H7 (cell line): Measurements from ENCODE around the gene CACNG4. TPM values are rescaled to one million over a fixed set of nuclear protein-coding genes. Genes with fewer than 3 reads are reported as not detected.

Experiments
- DNase-seq: peaks from one replicate; pipeline ENCODE4 v3.0.0; 2012
- H3K27me3 ChIP-seq: 2 replicates; pipeline ENCODE4 v1.6.0; 2011; ENCODE audit warnings: mild to moderate bottlenecking, low read length; ENCODE audit not compliant: control insufficient read depth, insufficient read depth
- H3K36me3 ChIP-seq: replicated peaks from 2 replicates; pipeline ENCODE4 v1.5.1; 2011; ENCODE audit warnings: low read length; ENCODE audit not compliant: control insufficient read depth, insufficient read depth
- H3K4me3 ChIP-seq: 2 replicates; pipeline ENCODE4 v1.5.1; 2011; ENCODE audit warnings: low read depth, mild to moderate bottlenecking, control low read depth, low read length, moderate library complexity; ENCODE audit not compliant: insufficient read depth
- total RNA-seq: library from RNA; depleted of rRNA; stranded (reverse); fragments of >200 nt; shearing (Covaris generic); gene quantifications from 2 replicates; pipeline ENCODE4 v1.2.3, GENCODE V29; 2014

Gene CACNG4
- total RNA-seq, 1 experiment from 2014 or later = 1.1 TPM

DNA sequence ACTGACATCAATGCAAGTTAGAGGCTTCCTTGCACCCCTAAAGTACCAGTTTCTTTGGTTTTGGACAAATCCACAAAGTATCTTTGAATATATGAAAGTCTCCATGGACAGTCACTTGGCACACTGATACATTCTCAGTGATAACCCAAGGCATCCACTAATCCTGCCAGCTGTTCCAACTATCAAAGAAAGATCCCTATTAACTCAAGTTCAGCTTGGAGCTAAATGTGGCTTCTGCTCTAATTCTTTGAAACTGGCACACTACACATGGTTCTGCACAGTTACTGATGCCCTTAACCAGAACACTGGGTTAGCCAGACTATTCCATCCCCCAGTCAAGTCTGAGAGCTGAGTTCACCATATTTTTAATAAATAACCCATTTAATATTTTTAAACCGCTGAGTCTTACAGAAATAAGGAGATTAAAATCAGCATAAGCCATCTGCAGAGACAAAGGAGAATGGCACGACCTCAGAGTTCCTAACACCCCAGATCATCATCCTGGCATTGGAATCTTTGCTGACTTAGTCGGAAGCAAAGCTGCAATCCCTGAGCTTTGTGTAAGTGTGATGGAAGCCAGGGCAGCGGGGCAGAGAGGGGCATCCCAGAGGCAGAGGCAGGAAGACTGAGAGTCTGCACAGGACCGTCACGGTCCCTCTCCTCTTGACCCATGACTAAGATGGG is 86.1 kb downstream of the CACNG4 start:
- DNase-seq = peak; percentile 7
- Histone ChIP-seq H3K36me3 (no peaks in the 10 kb centered on the region), H3K4me3 (no peak overlapping the region), H3K27me3 (no peaks in the 10 kb centered on the region)

DNA sequence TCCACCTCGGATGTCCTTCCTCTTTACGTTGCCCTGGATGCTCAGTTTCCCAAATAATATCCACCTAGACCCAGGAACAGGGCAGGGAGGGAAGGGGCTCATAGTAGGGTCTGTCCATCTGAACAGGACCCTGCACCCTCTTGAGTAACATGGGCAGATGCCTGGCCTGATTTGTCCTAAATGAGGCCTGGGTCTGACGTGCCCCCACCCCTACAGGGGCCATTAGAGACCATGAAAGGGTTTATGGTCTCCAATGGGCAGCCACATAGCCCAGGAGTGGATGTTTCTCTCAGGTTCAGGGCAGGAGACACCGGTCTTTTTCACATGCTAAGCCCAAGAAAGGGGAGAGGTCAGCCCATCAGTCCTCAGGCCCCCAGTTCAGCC is 86.6 kb downstream of the CACNG4 start:
- Histone ChIP-seq H3K36me3 (no peaks in the 10 kb centered on the region), H3K27me3 (no peaks in the 10 kb centered on the region), H3K4me3 (no peak overlapping the region)
- DNase-seq = no peak

DNA sequence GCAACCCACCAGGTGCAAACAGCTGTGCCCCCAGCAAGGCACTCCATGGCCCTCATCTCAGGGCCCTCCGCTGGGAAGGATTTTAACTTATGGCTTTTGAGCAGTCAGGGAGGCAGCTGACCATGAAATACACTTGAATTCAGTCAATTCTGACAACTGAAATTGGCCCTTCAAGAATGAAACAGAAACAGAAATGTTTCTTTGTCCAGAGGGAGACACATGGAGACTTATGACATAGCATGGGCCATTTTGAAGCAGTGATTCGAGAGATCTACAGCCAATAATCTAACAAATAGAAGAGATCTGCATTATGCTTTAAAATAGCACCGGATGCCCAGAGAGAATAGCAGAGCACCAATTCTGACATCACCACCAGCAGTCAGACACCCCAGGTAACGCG is 87.3 kb downstream of the CACNG4 start:
- Histone ChIP-seq H3K36me3 (no peaks in the 10 kb centered on the region), H3K4me3 (no peak overlapping the region), H3K27me3 (no peaks in the 10 kb centered on the region)
- DNase-seq = no peak

DNA sequence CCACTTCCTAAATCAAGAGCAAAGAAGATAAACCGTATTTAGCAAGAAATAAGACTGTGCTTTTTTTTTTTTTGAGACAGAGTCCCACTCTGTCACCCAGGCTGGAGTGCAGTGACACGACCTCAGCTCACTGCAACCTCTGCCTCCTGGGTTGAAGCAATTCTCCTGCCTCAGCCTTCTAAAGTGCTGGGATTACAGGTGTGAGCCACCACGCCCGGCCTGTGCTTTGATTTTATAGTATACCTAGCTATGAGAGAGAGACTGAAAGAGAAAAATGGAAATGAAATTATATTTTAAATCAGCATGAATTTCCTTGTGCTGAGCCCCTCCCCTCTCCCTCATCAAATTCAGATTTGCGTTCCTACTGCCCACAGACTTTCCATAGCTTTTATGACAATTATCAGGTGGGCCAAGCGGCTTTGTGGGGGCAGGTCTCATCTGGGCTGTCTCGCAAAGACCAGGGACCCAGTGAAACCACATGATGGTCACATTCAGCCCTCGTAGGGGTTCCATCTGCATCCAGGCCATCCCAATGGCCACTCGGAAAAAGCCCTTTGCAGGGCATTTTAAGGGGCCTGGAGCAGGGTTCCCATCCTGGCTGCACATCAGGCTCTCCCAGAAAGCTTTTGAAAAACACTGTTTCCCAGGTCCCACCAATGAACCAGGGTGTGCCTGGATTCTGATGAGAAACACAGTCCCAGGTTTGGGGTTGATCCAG is 88.4 kb downstream of the CACNG4 start:
- Histone ChIP-seq H3K27me3 (no peaks in the 10 kb centered on the region), H3K4me3 (no peak overlapping the region), H3K36me3 (no peaks in the 10 kb centered on the region)
- no peak for DNase-seq

DNA sequence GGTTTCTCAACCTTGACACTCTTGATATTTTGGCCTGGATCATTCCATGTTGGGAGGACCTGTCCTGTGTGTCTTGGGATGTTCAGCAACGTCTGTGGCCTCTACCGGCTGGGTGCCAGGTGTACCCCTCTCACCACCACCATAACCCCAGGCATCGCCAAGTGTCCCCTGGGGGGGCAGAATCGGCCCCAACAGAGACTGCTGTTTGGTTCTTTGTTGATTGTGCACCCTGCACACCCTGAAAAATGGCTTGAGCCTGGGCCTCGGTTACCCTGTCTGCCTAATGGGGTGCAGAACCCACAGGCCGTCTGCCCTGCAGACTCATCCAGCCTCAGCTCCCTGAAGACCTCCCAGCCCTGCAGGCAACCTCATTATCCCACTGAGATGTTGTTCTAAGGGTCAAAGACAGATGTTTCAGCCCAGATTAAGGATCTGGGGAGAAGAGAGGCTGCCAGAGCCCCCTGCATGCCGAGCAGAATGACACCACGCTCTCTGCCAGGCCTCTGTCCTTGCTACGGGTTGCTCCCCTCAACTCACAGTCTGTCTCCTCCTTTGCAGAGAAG is 89.0 kb downstream of the CACNG4 start:
- no peaks in the 10 kb centered on the region for H3K27me3 ChIP-seq
- DNase-seq = no peak
- H3K4me3 ChIP-seq = no peak overlapping the region
- H3K36me3 ChIP-seq = no peaks in the 10 kb centered on the region

DNA sequence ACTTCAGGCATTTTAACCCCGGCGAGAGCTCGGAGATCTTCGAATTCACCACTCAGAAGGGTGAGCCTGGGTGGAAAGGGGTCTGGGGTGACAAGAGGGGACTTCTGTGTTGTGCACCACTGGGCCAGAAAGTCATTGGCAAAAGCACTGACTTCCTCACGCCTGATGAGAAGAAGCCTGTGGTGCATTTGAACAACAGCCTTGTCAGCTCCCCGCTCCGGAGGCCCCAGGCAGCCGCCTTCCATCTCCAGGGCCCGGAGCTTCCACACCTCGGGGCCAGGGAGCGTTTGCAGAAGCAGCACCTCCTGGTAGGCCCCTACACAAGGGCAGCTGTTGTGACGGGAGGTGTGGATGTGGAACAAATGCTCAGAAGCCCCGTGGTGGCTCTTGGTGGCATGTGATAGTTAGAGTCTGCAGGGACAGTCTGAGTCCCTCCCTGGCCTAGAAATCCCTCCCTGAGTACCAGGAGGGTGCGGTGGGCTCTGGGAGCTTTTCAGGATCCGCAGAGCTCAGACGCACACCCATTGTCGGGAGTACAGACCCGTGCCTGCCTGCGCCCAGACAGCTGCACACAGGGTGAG is 89.6 kb downstream of the CACNG4 start:
- no peak for DNase-seq
- Histone ChIP-seq H3K27me3 (no peaks in the 10 kb centered on the region), H3K36me3 (no peaks in the 10 kb centered on the region), H3K4me3 (no peak overlapping the region)

DNA sequence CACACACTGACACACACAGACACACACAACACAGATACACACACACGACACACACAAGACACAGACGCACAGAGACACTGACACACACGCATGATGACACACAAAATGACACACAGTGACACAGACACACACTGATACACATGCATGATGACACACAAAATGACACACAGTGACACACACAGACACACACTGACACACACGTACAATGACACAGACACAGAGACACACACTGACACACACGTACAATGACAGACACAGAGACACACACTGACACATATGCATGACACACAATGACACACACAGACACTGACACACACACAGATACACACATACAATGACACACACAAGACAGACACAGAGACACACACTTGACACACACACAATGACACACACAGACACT is 90.1 kb downstream of the CACNG4 start:
- Histone ChIP-seq H3K36me3 (no peaks in the 10 kb centered on the region), H3K4me3 (no peak overlapping the region), H3K27me3 (no peaks in the 10 kb centered on the region)
- DNase-seq = no peak

DNA sequence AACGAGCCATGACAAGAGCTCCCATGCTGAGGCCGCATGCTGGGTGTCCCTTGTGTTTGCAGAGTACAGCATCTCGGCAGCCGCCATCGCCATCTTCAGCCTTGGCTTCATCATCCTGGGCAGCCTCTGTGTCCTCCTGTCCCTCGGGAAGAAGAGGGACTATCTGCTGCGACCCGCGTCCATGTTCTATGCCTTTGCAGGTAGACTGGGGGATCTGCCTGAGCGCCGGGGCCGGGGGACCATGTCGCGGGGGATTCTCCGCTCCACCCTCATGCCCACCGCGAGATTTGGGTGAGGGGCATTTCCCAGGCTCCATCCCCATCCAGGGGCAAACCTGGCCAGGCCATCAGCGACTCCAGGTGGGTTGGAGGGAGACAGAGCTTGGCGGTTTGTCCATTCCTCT is 90.5 kb downstream of the CACNG4 start:
- DNase-seq = no peak
- no peaks in the 10 kb centered on the region for H3K27me3 ChIP-seq
- no peaks in the 10 kb centered on the region for H3K36me3 ChIP-seq
- no peak overlapping the region for H3K4me3 ChIP-seq

DNA sequence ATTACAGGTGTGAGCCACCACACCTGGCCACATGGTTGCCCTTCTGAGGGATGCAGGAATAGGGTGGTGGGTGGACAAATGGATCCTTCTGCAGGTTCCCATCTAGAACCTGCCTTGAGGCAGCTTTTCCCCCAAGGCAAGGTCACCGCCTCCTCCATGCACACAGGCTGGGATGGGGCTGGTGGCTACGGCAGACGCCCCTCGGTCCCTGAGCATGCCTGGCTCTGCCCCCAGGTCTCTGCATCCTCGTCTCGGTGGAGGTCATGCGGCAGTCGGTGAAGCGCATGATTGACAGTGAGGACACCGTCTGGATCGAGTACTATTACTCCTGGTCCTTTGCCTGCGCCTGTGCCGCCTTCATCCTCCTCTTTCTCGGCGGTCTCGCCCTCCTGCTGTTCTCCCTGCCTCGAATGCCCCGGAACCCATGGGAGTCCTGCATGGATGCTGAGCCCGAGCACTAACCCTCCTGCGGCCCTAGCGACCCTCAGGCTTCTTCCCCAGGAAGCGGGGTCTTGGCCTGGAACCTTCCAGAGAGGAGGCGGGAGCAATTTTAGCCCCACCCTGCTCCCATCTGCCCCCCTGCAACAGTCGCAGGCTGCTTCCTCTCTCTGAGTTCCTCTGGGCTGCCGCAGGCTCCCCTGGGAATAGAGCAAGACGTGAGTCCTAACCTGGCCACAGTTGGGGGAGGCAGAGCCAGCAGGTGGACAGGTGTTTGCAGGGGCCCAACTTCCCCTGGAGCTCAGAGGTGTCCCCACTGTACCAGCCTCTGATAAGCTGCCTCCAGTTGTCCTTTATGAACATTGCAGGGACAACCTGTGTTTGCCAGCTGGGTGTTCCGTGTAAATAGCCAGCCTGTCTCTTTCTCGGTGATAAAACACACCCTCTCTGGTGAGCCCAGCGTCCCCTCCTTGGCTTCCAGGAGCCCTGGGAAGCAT is 91.6 kb downstream of the CACNG4 start:
- Histone ChIP-seq H3K4me3 (no peak overlapping the region), H3K36me3 (no peaks in the 10 kb centered on the region), H3K27me3 (no peaks in the 10 kb centered on the region)
- peak; percentile 51 for DNase-seq

DNA sequence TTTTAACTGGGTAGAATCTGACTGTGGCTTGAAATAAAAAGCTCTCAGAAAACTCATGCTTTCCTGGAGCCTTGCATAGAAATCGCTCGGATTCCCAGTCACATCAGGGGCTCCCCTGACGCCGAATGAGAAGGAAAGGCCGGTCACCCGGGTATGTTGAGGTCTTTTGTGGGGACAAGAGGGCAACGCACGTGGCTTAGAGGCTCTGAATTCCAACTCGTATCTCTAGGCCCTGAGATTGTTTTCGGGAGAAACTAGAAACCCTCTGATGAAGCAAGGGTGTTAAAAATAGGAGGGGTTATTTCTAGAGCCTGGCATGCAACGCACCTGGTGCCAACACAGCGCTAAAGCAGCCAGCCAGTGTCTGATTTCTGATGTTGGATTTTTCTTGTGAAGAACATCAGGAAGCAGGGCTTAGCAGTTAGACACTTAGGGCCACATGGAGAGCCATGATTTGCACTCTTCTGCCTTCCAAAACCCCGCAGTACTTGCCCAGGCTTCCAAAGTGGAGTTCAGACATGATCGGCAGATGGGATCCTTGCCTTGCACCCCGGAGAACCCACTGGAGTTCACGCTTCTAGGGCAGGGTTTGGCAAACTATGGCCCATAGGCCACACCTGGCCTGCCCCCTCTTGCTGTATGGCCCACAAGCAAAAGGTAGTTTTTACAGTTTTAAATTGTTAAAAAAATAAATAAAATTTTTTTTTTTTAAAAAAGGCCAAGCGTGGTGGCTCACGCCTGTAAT is 92.4 kb downstream of the CACNG4 start:
- no peak for DNase-seq
- Histone ChIP-seq H3K4me3 (no peak overlapping the region), H3K27me3 (no peaks in the 10 kb centered on the region), H3K36me3 (no peaks in the 10 kb centered on the region)

DNA sequence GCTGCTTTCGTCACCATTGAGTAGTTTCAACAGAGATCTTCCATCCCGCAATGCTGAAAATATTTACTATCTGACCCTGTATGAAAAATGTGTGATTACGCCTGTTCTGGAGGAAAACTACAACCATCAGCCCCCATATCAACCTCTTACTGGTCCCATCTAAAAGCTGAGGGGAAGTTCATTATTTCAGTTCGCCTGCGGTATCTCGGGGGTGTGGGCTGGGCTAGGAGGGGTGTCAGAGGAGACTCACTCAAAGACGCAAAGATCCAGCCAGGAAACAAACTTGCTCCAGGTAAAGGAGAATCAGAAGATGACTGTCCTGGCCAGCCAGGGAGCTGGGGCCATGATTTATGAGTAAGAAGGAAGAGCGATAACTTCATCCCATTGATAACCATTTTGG is 93.5 kb downstream of the CACNG4 start:
- DNase-seq = no peak
- no peaks in the 10 kb centered on the region for H3K27me3 ChIP-seq

DNA sequence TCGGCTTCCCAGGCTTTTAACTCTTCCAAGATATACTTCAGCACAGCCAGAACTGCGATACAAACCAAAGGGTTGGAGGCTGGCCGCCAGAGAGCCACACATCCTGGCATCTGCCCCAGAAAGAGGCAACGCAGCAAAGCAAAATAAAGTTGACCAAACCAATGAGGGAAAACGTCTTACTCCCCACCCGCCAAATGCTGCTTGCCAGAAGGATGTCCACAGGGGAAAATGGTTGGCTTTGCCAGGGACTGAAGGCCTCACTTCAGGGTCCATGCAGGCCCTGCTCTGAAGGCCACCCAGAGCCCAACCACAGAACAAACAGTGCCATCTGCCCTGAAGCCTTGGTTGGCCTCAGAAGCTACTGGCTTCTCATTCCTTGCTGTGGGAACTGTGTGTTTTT is 94.9 kb downstream of the CACNG4 start:
- H3K4me3 ChIP-seq = no peak overlapping the region
- H3K27me3 ChIP-seq = no peaks in the 10 kb centered on the region
- H3K36me3 ChIP-seq = no peaks in the 10 kb centered on the region
- no peak for DNase-seq

More for the DNA sequence above, 93.5 kb downstream of the CACNG4 start:
- H3K36me3 ChIP-seq = no peaks in the 10 kb centered on the region
- H3K4me3 ChIP-seq = no peak overlapping the region

DNA sequence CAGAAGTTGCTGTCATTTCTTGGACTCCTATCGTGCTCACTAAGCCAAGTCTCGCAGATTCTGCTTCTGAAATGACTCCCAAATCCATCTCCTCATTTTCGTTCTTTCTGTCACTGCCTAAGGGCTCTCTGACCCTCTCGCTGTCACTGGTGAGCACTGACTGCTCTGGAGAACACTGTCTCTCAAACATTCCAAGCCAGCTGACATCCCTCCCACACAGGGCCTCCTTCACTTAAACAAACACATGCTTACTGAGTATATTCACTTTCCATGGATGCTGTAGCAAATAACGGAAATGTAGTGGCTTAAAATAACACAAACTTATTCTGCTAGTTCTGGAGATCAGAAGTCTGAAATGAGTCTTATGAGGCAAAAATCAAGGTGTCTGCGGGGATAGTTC is 98.6 kb downstream of the CACNG4 start:
- Histone ChIP-seq H3K4me3 (no peak overlapping the region), H3K36me3 (no peaks in the 10 kb centered on the region), H3K27me3 (no peaks in the 10 kb centered on the region)
- no peak for DNase-seq

DNA sequence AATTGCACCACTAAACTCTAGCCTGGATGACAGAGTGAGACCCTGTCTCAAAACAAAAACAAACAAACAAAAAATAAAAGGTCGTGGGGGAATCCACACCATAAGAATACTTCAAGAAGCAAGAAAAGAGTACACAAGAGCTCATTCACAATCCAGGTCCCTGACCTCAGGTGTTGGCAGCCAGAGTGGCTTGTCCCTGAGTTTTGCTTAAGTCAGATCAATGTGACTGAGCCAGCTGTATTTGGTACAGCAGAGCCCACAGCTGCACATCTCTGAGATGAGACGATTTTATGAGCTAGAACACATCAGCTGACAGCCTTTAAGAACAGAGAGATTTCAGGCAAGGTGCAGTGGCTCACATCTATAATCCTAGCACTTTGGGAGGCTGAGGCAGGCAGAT is 102.2 kb downstream of the CACNG4 start:
- Histone ChIP-seq H3K36me3 (no peaks in the 10 kb centered on the region), H3K27me3 (no peaks in the 10 kb centered on the region), H3K4me3 (no peak overlapping the region)
- DNase-seq = no peak
